ENCODE measurements around the gene IFT27.

- TF ChIP-seq SUZ12 (IDR thresholded peaks at IDR 0.05; ENCODE audit: extremely low read depth, insufficient read depth, insufficient read length) = no peak
- no peak for TF ChIP-seq YY1 (IDR thresholded peaks at IDR 0.05; ENCODE audit: insufficient read depth, insufficient read length)
Observed at GRCh38 chr22:36732609-36733008, 43.3 kb downstream of the IFT27 start.

Measured in NT2/D1 (cell line).